HS-5 (cell line): ENCODE measurements around the gene PHF5A.

Experiments used
- DNase-seq: peaks from one replicate; pipeline ENCODE4 v3.0.0-alpha.2; 2012; ENCODE audit warnings: low read depth

PHF5A gene

GRCh38 chr22:41411021-41411851, 57.3 kb downstream of the PHF5A start:
- DNase-seq: no peak

GRCh38 chr22:41410311-41410751, 58.2 kb downstream of the PHF5A start:
- no peak for DNase-seq
